GM19463 (cell line): ENCODE results near the gene IDE.
"Not testable (repeated sequence)": the region's sequence is repeated elsewhere in the genome, so short reads cannot be mapped to it uniquely, and the experiment has no call there.

Experiments
- ATAC-seq: cut with Tn5 transposase; IDR thresholded peaks from one replicate; pipeline ENCODE4 v1.9.1; 2021; ENCODE audit warnings: mild to moderate bottlenecking, moderate library complexity; ENCODE audit not compliant: unreplicated experiment

IDE gene

DNA sequence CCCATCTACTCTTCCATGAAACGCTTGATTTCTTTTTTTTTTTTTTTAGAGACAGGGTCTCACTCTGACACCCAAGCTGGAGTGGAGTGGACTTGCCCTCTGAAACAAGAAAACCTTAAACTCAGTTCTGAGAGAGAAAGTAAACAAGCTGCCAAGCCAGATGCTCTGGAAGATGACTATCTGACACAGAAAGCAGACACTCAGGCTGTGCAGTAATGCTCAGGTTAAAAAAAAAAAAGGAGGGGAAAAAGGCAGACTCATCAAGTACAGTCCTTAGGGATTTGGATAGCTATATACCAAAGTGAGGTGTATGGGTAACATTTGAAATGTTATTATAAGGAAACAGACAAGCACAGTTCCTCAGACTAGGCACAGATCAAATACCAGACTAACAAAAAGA is 80.5 kb downstream of the IDE start:
- no peak for ATAC-seq

DNA sequence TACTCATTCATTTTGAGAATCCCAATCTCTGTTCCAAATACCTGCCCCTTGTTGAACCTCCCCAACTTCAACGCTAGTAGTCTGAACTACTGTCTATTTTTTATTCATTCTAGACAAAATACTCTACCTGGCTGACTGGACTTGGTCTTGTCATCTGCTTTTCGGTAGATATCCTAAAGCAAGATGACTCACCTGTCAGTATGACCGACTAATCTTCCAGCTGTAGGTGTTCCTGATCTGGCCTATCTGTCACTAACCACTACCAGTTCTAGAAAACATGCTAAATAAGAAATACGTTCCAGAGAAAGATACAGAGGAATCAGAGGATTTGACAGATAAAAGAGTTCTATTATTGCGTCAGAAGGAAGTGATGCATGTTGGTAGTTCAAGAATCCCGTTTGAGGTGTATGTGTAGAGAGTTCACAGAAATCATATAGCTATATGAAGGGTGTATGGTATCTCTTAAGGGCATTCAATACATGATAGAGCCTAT is 81.1 kb downstream of the IDE start:
- ATAC-seq = no peak

DNA sequence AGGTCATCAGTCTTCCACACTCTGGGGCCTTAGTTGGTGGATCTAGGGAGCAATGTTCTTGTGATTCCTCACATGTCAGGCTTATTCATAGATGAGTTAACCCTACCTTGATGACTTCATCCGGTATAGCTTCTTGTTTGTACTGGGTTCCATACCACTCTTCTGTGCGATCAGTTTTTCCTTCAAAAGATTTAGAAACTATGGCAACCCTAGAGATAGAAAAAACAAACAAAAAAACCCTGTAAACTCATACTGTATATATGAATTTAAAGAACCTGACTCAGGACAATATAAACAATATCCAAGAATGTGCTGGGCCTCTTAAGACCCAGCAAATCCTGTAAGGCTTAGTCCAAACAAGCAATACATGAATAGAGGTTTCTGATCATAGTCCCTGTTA is 83.5 kb downstream of the IDE start:
- no peak for ATAC-seq

DNA sequence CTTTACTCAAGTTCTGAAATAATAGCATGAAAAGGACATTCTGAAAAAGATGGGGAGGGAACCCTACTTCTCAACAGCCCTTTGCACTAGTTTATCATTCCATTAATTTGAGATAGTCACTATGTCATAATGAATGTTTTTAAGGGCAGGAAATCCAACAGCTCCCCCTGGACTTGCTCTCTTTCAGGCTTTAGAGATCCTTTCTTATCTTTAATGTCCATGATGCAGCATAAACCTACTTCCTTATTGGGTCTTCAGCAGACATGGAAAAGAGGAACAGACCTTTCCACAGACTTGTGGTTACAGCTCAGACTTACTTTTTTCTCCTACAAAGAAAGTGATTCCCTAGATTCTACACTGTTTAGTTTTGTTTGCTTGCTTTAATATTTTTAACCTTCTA is 87.3 kb downstream of the IDE start:
- no peak for ATAC-seq

DNA sequence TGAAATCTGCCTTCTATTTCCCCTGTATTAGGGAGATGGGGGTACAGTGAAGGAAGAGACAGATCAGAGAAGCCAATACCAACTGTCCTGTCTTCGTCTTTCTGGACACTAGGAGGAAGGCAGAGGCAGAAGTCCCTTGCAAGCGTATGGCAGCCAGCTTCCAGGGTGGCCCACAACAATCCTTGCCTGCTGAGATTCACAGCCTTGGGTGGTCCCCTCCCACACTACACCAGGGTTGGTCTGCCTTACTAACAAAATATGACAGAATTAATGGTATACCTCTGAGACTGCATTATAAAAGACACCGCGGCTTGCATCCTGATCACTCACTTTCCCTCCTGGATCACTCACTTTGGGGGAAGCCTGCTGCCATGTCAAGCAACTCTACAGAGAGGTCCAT is 90.4 kb downstream of the IDE start:
- no peak for ATAC-seq

DNA sequence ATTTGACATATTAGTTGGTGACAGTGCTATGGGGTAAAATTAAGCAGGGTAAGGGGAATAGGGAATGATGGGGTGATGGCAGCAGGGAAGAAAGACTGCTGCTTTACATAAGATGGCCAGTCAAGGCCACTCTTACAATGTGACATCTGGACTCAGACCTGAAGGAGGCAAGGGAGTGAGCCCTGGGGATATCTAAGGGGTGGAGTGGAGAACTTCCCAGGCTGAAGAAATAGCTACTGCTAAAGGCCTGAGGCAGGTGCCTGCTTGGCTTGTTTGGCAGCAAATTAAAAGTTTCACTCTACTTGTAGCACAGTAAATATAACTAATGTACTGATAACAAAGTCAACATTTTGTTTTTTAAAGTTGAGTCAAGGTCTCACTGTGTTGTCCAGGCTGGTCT is 93.5 kb downstream of the IDE start:
- no peak for ATAC-seq

DNA sequence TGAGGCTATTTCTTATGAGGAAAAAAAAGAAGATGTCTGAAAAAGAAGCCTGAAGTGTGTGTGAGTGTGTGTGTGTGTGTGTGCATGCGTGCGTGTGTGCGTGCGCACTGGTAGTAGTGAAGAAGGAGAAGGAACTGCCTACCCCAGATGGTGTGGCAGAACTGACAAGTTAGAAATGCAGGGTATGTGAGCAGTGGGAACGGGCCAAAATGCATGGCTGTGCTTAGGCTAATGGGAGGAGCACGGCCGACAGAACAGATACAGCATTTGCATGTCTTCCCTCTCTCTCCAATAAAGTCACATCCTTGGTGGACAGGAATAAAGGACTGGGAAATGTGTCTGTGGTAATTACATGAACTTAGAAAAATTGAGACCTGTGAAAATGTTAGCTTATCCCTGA is 94.3 kb downstream of the IDE start:
- no peak for ATAC-seq

DNA sequence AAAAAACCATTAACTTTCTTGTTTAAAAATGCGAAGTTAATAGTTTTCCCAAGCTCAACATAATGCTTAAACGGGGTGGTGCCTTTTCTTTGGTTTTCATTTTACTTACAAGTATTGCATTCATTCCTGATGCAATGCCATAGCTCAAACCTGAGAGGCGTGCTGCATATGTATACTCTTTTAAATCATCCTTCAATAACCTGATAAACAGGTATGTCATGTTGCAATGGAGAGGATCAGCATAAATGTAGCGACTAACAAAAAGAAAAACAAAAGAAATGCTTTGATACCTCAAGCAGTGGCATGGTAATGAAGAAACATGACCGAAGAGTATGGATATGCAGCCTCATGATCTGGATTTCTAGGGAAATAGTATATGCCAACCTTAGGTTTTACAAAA is 95.4 kb downstream of the IDE start:
- ATAC-seq = no peak

DNA sequence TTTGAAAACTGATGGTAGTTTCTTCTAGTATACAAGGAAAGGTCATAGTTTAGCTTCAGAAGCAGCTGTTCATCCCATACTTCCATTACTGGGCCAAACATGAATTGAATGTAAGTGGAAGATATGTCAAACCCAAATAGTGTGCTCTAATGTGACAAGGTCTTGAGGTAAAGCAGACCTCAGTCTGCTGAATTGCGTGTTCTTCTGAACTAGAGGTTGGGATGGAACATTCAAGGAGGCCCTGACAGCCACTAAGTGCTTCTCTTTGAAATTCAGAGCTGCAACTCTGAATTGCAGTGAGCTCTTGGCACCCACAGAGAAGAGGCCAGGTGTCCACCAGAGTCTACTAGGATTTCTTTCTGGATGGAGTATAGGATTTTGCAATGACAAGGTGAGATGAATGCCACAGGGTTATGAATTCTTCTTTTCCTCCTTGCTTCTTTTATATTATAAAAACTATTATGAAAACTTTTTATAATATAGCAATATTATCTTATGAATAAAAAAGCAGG is 98.5 kb downstream of the IDE start:
- no peak for ATAC-seq

DNA sequence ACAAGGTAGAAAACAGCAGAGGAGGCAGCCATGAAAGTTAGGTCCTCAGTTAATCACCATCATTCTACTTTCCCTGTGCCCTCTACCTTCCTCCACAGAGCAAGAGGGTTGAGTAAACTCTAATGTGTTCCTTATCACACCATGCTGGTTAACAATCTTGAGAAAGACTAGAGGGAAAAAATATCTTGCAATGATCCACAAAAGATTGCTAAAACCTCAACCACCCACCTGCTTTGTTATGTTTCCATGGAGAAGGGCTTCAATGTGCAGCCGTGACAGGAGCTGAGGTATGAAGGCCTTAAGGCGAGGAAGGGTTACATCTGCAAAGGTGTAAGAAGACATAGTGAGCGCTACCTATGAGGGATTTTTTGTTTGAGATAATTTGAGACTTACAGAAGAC is 103.9 kb downstream of the IDE start:
- ATAC-seq = no peak

DNA sequence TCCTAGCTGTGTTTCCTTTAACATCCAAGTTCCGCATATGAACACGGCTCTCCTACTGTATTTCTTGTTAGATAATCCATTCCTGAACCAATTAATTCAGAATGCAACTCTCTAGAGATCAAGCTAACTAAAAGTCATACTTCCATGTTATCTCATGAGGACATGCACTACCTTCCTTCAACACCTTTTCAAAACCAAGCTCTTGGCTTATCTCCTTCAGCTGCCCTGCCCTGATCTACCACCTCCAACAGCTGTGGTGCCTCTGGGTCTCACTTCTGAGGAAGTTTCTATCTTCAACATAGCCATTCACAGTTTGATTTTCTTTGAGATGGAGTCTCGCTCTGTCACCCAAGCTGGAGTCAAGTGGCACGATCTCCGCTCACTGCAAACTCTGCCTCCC is 109.5 kb downstream of the IDE start:
- no peak for ATAC-seq

DNA sequence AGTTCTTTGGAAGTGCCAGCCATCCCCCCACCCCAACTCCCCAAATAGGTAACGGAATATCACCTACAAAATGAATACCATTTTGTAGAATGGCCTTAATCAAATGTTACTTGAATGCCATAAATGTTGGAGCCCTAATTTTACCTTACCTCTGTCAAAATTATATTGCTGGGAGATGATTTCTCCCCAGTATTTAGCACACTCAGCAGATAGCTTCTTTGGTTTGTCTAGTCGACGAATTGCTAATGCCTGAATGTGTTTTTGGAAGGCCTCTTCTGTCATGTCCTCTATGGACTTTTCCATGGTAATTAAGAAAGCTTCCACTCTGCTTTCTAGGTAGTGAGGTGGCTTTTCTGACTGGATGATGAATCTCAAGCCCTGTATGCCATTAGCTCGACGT is 110.3 kb downstream of the IDE start:
- no peak for ATAC-seq

DNA sequence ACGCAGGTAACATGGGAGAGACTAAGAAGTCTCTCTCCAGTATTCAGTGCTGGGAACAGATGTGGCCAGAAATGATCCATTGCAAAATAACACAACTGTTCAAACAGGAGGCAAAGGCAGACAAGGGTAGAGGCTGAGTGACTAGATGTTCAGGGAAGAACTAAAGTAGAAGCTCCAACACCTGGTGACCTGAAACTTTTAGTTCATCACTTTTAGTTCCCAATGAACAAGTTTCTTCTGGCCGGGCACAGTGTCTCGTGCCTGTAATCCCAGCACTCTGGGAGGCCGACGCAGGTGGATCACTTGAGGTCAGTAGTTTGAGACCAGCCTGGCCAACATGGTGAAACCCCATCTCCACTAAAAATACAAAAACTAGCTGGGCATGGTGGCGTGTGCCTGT is 118.9 kb downstream of the IDE start:
- not testable (repeated sequence) for ATAC-seq

DNA sequence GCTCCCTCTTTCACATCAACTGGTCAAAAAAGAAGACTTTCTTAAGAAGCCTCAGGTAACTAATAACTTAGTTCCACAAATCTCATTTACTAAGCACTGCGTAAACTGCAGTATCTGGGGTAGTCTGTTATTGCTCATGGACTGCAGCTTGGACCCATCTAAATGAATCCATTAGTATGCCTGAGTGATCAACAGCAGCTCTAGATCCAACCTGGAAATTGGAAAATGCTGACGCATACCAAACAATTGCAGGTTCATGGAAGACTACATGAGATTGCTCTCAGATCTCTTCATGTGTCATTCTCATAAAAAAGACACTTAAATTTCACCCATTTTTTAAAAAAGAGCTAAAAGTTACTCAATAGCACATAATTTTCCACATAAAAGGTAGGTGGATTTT is 121.6 kb downstream of the IDE start:
- no peak for ATAC-seq

DNA sequence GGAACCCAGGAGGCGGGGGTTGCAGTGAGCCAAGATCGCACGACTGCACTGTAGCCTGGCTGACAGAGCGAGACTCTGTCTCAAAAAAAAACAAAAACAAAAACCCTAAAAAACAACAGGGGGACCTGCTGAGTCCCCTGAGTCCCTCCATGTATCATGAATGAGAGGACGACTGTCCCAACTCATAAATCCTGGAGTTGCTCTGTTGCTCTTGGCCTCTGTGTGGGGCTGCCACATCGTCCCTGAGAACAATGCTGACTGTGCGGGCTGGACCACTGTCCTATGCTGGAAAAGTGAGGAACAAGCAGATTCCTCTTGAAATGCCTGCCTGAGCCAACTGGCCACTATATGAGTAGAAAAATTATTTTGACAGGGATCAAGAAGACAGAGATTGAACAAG is 122.5 kb downstream of the IDE start:
- no peak for ATAC-seq

DNA sequence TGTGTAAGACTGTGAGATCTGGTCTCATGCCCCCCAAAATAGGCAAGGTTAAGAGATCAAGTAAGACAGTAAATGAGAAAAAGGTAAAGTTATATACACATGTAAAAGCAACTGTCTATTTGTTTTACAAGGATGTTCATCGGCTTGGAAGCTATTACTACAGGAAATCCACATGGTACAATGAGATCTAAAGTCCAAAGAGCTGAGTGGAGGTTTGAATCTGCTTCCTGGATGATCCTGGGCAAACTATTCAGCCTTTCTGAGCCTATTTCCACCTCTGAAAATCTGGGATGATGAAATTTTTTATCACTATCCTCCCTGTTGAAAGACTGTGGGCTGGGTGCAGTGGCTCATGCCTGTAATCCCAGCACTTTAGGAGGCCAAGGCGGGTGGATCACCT is 123.0 kb downstream of the IDE start:
- ATAC-seq = no peak

DNA sequence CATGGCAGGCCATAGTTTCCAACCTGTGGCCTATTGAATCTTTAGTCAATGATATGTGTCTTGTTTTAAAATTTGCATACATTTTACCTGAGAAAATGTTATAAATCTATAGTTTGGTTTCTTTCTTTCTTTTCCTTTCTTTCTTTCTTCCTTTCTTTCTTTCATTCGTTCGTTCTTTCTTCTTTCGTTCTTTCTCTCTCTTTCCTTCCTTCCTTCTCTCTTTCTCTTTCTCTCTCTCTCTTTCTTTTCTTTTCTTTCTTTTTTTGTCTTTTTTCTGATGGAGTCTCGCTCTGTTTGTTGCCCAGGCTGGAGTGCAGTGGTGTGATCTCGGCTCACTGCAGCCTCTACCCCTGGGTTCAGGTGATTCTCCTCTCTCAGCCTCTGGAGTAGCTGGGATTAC is 133.3 kb downstream of the IDE start:
- no peak for ATAC-seq

DNA sequence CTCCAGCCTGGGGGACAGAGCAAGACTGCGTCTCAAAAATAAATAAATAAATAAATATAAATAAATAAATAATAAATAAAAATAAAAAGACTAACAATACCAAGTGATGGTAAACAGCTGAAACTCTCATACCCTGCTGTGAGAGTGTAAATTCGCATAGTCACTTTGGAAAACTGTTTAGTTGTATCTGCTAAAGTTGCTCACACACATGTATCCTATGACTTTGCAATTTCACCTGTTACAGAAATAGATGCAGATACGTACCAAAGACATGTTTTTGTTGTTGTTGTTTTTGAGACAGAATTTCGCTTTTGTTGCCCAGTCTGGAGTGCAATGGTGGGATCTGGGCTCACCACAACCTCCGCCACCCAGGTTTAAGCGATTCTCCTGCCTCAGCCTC is 135.7 kb downstream of the IDE start:
- ATAC-seq = no peak

DNA sequence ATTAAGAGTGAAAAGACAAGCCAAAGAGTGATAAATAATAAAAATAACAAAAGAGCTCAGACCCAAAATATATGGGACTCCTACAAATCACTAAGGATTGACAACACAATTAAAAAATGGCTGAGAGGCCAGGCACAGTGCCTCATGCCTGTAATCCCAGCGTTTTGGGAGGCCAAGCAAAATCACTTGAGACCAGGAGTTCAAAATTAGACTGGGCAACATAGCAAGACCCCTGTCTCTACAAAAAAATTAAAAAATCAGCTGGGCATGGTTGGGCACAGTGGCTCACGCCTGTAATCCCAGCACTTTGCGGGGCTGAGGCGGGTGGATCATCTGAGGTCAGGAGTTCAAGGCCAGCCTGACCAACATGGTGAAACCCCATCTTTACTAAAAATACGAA is 137.3 kb downstream of the IDE start:
- ATAC-seq = no peak

DNA sequence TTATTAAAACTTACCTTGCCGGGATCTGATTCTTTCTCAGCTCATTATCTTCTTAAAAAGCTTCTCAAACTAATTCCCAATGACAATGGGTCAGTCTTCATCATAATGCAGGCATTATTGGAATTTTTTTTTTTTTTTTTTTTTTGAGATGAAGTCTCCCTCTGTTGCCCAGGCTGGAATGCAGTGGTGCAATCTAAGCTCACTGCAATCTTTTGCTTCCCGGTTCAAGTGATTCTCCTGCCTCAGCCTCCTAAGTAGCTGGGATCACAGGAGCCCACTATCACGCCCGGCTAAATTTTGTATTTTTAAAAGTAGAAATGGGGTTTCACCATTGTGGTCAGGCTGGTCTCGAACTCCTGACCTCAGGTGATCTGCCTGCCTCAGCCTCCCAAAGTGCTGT is 137.8 kb downstream of the IDE start:
- not testable (repeated sequence) for ATAC-seq

DNA sequence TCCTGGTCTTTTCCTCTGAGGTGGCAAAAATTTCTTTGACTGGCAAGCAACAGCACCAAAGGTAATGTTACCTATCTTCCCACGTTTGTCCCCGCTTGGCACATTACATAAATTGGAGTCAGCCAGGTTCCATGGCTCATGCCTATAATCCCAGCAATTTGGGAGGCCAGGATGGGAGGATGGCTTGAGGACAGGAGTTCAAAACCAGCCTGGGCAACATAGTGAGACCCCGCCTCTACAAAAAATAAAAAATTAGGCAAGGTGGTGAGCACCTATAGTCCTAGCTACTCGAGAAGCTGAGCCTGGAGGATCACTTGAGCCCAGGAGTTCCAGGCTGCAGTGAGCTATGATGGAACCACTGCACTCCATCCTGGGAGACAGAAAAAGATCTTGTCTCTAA is 139.5 kb downstream of the IDE start:
- no peak for ATAC-seq

DNA sequence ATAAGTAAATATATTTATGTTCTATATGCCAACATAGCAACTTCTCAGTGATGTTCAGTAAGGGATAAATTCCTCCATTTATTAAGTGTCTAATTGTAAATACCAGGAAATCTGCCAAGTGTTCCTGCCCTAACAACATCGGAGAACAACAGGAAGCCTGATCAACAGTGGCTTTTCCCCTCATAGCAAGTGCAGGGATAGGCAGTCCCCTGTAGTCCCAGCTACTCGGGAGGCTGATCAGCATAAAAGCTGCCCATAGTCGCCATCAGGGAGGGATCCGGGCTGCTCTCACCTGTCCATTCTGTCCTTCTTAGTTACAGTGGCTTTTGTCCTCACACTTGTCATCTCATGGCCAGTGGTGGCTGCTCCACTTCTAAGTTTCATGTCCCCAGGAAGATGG is 141.3 kb downstream of the IDE start:
- ATAC-seq = no peak

DNA sequence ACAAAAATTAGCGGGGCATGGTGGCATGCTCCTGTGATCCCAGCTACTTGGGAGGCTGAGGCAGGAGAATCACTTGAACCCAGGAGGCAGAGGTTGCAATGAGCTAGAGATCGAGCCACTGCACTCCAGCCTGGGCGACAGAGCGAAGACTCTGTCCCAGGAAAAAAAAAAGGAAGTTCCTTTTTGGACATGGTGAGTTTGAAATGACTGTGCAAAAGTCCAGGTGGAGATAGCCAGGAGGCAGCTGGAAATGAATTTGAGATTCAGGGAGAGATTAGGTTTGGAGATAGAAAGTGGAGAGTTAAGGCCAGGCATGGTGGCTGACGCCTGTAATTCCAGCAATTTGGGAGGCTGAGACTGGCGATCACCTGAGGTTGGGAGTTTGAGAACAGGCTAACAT is 143.8 kb downstream of the IDE start:
- no peak for ATAC-seq

DNA sequence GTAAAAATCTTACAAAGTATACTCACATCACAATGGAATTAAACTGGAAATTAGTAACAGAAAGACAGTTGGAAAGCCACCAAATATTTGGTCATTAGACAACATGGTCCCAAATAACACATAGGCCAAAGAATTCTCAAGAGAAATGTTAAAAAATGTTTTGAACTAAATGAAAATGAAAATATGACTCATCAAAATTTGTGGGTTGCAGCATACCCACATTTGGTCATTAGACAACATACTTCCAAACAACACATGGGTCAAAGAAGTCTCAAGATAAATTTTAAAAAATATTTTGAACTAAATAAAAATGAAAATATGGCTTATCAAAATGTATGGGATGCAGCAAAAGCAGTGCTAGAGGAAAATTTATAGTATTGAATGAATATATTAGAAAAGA is 152.3 kb downstream of the IDE start:
- no peak for ATAC-seq
